Measurements from ENCODE around the gene SBF2. TPM values are rescaled to one million over a fixed set of nuclear protein-coding genes. Genes with fewer than 3 reads are reported as not detected.
A peak's percentile ranks its signal among the peaks of the same experiment; 100 is the strongest.
"Not testable (repeated sequence)": the region's sequence is repeated elsewhere in the genome, so short reads cannot be mapped to it uniquely, and the experiment has no call there.

Gene SBF2
- total and polyA plus RNA-seq, 8 donors, result 25.7 to 62.6 (median 57.0) TPM

GRCh38 chr11:9990221-9990973 lies 303.6 kb downstream of the SBF2 start:
- peak; percentile 56 for ATAC-seq
- intact Hi-C loops (cut with DNase I), result no loop called here
- no peaks in the 10 kb centered on the region for H3K4me1 ChIP-seq

GRCh38 chr11:9987303-9987702 lies 306.7 kb downstream of the SBF2 start:
- ATAC-seq; H3K4me3 ChIP-seq; intact Hi-C loops (cut with DNase I): not testable (repeated sequence)

More at GRCh38 chr11:9990221-9990973, 303.6 kb downstream of the SBF2 start:
- Histone ChIP-seq H3K27ac (no peak overlapping the region), H3K27me3 (no peaks in the 10 kb centered on the region), H3K4me3 (no peak overlapping the region), H3K9me3 (no peaks in the 10 kb centered on the region), H3K36me3 (peaks cover 0 to 9% of the 10 kb centered on the region in 2 donors)
- no peak for DNase-seq
- TF ChIP-seq CTCF (IDR thresholded peaks at IDR 0.05), result no peak

GRCh38 chr11:9982796-9983579 lies 311.0 kb downstream of the SBF2 start:
- intact Hi-C loops (cut with DNase I), result no loop called here
- Histone ChIP-seq H3K9me3 (no peaks in the 10 kb centered on the region), H3K27ac (no peak overlapping the region), H3K4me1 (no peaks in the 10 kb centered on the region), H3K27me3 (no peaks in the 10 kb centered on the region), H3K4me3 (no peak overlapping the region), H3K36me3 (peaks cover 0 to 9% of the 10 kb centered on the region in 2 donors)
- ATAC-seq (no peak), DNase-seq (no peak)
- no peak for TF ChIP-seq CTCF (IDR thresholded peaks at IDR 0.05)

More at GRCh38 chr11:9987303-9987702, 306.7 kb downstream of the SBF2 start:
- not testable (repeated sequence) for H3K4me1 ChIP-seq, H3K9me3 ChIP-seq, DNase-seq, H3K27me3 ChIP-seq, H3K27ac ChIP-seq
- peaks cover 0 to 15% of the 10 kb centered on the region in 2 donors for H3K36me3 ChIP-seq

- TF ChIP-seq CTCF (IDR thresholded peaks at IDR 0.05), result no peak
- Histone ChIP-seq H3K9me3 (no peaks in the 10 kb centered on the region), H3K4me3 (no peak overlapping the region), H3K27ac (no peak overlapping the region), H3K4me1 (no peaks in the 10 kb centered on the region), H3K36me3 (peaks cover 0 to 9% of the 10 kb centered on the region in 2 donors), H3K27me3 (no peaks in the 10 kb centered on the region)
- intact Hi-C loops (cut with DNase I), result no loop called here
- ATAC-seq (no peak), DNase-seq (no peak)
These were observed 311.8 kb downstream of the SBF2 start for GRCh38 chr11:9982127-9982795.

GRCh38 chr11:9980931-9981330 lies 313.1 kb downstream of the SBF2 start:
- Histone ChIP-seq H3K27me3 (no peaks in the 10 kb centered on the region), H3K4me1 (no peaks in the 10 kb centered on the region), H3K27ac (no peak overlapping the region), H3K9me3 (no peaks in the 10 kb centered on the region), H3K4me3 (no peak overlapping the region), H3K36me3 (peaks cover 0 to 9% of the 10 kb centered on the region in 2 donors)
- intact Hi-C loops (cut with DNase I), result no loop called here
- ATAC-seq (no peak), DNase-seq (no peak)
- TF ChIP-seq CTCF (IDR thresholded peaks at IDR 0.05), result no peak

All from left lung (tissue), 10 donors.